IPS-15b (cell line): Measurements from ENCODE around the gene ENOSF1.
A peak's percentile ranks its signal among the peaks of the same experiment; 100 is the strongest.
"Not testable (repeated sequence)": the region's sequence is repeated elsewhere in the genome, so short reads cannot be mapped to it uniquely, and the experiment has no call there.

ENCODE experiments used
- H3K27me3 ChIP-seq: one replicate; pipeline ENCODE4 v1.6.1; 2013; ENCODE audit warnings: low read length; ENCODE audit not compliant: control insufficient read depth, insufficient read depth
- H3K36me3 ChIP-seq: one replicate; pipeline ENCODE4 v1.6.1; 2013; ENCODE audit warnings: low read length; ENCODE audit not compliant: control insufficient read depth, insufficient read depth
- H3K4me1 ChIP-seq: one replicate; pipeline ENCODE4 v1.6.1; 2013; ENCODE audit warnings: mild to moderate bottlenecking, low read length; ENCODE audit not compliant: control insufficient read depth, insufficient read depth
- H3K4me3 ChIP-seq: one replicate; pipeline ENCODE4 v1.5.1; 2013; ENCODE audit warnings: low read depth, low read length
- H3K9ac ChIP-seq: one replicate; pipeline ENCODE4 v1.6.1; 2013; ENCODE audit warnings: low read depth, mild to moderate bottlenecking, low read length
- H3K9me3 ChIP-seq: one replicate; pipeline ENCODE4 v1.6.1; 2013; ENCODE audit warnings: mild to moderate bottlenecking, low read length; ENCODE audit not compliant: control insufficient read depth, insufficient read depth

Gene ENOSF1

GRCh38 chr18:712401-713134 lies at the start of gene ENOSF1:
TSS of gene ENOSF1 (minus strand) at chr18:712630. CDS start at chr18:712587, 43 bp downstream.
- Histone ChIP-seq H3K36me3 (no peaks in the 10 kb centered on the region), H3K27me3 (peaks cover 5% of the 10 kb centered on the region), H3K4me3 (peak within 1 kb of the TSS; percentile 77), H3K9me3 (no peaks in the 10 kb centered on the region), H3K9ac (peak within 1 kb of the TSS; percentile 83), H3K4me1 (peaks cover 3% of the 10 kb centered on the region)

- not testable (repeated sequence) for H3K9me3 ChIP-seq, H3K36me3 ChIP-seq, H3K4me1 ChIP-seq, H3K27me3 ChIP-seq, H3K4me3 ChIP-seq, H3K9ac ChIP-seq
Measured at GRCh38 chr18:759864-760263, 47.4 kb upstream of the ENOSF1 start.

GRCh38 chr18:755506-755905 lies 43.1 kb upstream of the ENOSF1 start:
- Histone ChIP-seq H3K4me1 (no peaks in the 10 kb centered on the region), H3K27me3 (no peaks in the 10 kb centered on the region), H3K9me3 (no peaks in the 10 kb centered on the region), H3K4me3 (no peak overlapping the region), H3K36me3 (peaks cover 6% of the 10 kb centered on the region), H3K9ac (no peak overlapping the region)

- Histone ChIP-seq H3K4me1 (no peaks in the 10 kb centered on the region), H3K9me3 (no peaks in the 10 kb centered on the region), H3K9ac (no peak overlapping the region), H3K27me3 (no peaks in the 10 kb centered on the region), H3K4me3 (no peak overlapping the region), H3K36me3 (peaks cover 3% of the 10 kb centered on the region)
Measured at GRCh38 chr18:754656-755055, 42.2 kb upstream of the ENOSF1 start.

- Histone ChIP-seq H3K36me3 (no peaks in the 10 kb centered on the region), H3K4me3 (no peak overlapping the region), H3K27me3 (no peaks in the 10 kb centered on the region), H3K4me1 (no peaks in the 10 kb centered on the region), H3K9ac (no peak overlapping the region), H3K9me3 (no peaks in the 10 kb centered on the region)
Measured at GRCh38 chr18:750456-750855, 38.0 kb upstream of the ENOSF1 start.

GRCh38 chr18:744832-745597 lies 32.6 kb upstream of the ENOSF1 start:
- H3K9ac ChIP-seq: no peak overlapping the region
- H3K4me1 ChIP-seq: no peaks in the 10 kb centered on the region
- H3K36me3 ChIP-seq: no peaks in the 10 kb centered on the region
- no peak overlapping the region for H3K4me3 ChIP-seq
- H3K9me3 ChIP-seq: no peaks in the 10 kb centered on the region
- no peaks in the 10 kb centered on the region for H3K27me3 ChIP-seq

- H3K9me3 ChIP-seq: no peaks in the 10 kb centered on the region
Measured at GRCh38 chr18:741931-742512, 29.6 kb upstream of the ENOSF1 start.

GRCh38 chr18:732371-732770 lies 19.9 kb upstream of the ENOSF1 start:
- peaks cover 5% of the 10 kb centered on the region for H3K36me3 ChIP-seq
- no peaks in the 10 kb centered on the region for H3K4me1 ChIP-seq
- H3K9ac ChIP-seq: no peak overlapping the region
- H3K4me3 ChIP-seq: no peak overlapping the region
- H3K9me3 ChIP-seq: no peaks in the 10 kb centered on the region
- no peaks in the 10 kb centered on the region for H3K27me3 ChIP-seq

More at GRCh38 chr18:741931-742512, 29.6 kb upstream of the ENOSF1 start:
- Histone ChIP-seq H3K9ac (no peak overlapping the region), H3K4me1 (no peaks in the 10 kb centered on the region), H3K4me3 (no peak overlapping the region), H3K36me3 (peaks cover 4% of the 10 kb centered on the region), H3K27me3 (no peaks in the 10 kb centered on the region)

- Histone ChIP-seq H3K27me3 (no peaks in the 10 kb centered on the region), H3K9me3 (no peaks in the 10 kb centered on the region), H3K36me3 (peaks cover under 1% of the 10 kb centered on the region), H3K4me1 (no peaks in the 10 kb centered on the region), H3K9ac (no peak overlapping the region), H3K4me3 (no peak overlapping the region)
Measured at GRCh38 chr18:731185-731584, 18.8 kb upstream of the ENOSF1 start.

GRCh38 chr18:730692-731091 lies 18.3 kb upstream of the ENOSF1 start:
- no peaks in the 10 kb centered on the region for H3K36me3 ChIP-seq
- H3K9me3 ChIP-seq: no peaks in the 10 kb centered on the region
- H3K9ac ChIP-seq: no peak overlapping the region
- H3K4me3 ChIP-seq: no peak overlapping the region
- no peaks in the 10 kb centered on the region for H3K4me1 ChIP-seq
- H3K27me3 ChIP-seq: no peaks in the 10 kb centered on the region

- not testable (repeated sequence) for H3K4me1 ChIP-seq, H3K4me3 ChIP-seq, H3K36me3 ChIP-seq, H3K27me3 ChIP-seq, H3K9ac ChIP-seq, H3K9me3 ChIP-seq
Measured at GRCh38 chr18:730120-730519, 17.7 kb upstream of the ENOSF1 start.

- Histone ChIP-seq H3K27me3 (no peaks in the 10 kb centered on the region), H3K4me3 (no peak overlapping the region), H3K9ac (no peak overlapping the region), H3K4me1 (no peaks in the 10 kb centered on the region), H3K9me3 (no peaks in the 10 kb centered on the region), H3K36me3 (no peaks in the 10 kb centered on the region)
Measured at GRCh38 chr18:725646-726045, 13.2 kb upstream of the ENOSF1 start.
